PC-3 (cell line): ENCODE results near the gene TMEM51. TPM values are rescaled to one million over a fixed set of nuclear protein-coding genes. Genes with fewer than 3 reads are reported as not detected.

ENCODE experiments used
- ATAC-seq: fragments of 200-7000 bp; cut with Tn5 transposase; 2 replicates; pipeline ENCODE4 v1.9.1; 2020; ENCODE audit warnings: mild to moderate bottlenecking, moderate library complexity
- BruUV-seq: library from RNA; stranded (reverse); fragments of 400-500 nt; replicated peaks from 2 replicates; lab custom pipeline; 2021; lab: Mats Ljungman, UMichigan
- CTCF ChIA-PET: fragments of 300-600 bp; sonication (Branson Sonifier 250); formaldehyde crosslinking; loops from one replicate; lab custom pipeline; 2022; ENCODE audit warnings: antibody characterized with exemption; lab: Charles Lee
- POLR2A ChIA-PET: fragments of 300-600 bp; sonication (Branson Sonifier 250); formaldehyde crosslinking; loops from one replicate; lab custom pipeline; 2022; ENCODE audit warnings: antibody characterized with exemption; ENCODE audit not compliant: unreplicated experiment; lab: Charles Lee
- DNase-seq: peaks from one replicate; pipeline ENCODE4 v3.0.0-alpha.2; 2015
- H2AFZ ChIP-seq: fragments of 300-600 bp; sonication (generic); 2 replicates; pipeline ENCODE4 v1.6.0; 2016; ENCODE audit warnings: antibody characterized with exemption, low read length
- H3F3A ChIP-seq: fragments of 300-600 bp; sonication (generic); one replicate; pipeline ENCODE4 v1.6.0; 2017; ENCODE audit warnings: antibody characterized with exemption, low read length, control low read depth, mild to moderate bottlenecking; ENCODE audit not compliant: unreplicated experiment
- H3K27ac ChIP-seq: fragments of 300-600 bp; sonication (generic); 2 replicates; pipeline ENCODE4 v1.5.1; 2016; ENCODE audit warnings: mild to moderate bottlenecking, low read length
- H3K27me3 ChIP-seq: fragments of 300-600 bp; sonication (generic); 2 replicates; pipeline ENCODE4 v1.6.1; 2016; ENCODE audit warnings: low read length, mixed read lengths
- H3K36me3 ChIP-seq: fragments of 300-600 bp; sonication (generic); 2 replicates; pipeline ENCODE4 v1.6.1; 2016; ENCODE audit warnings: low read depth, mixed run types, low read length, mixed read lengths
- H3K4me1 ChIP-seq: fragments of 300-600 bp; sonication (generic); 2 replicates; pipeline ENCODE4 v1.5.1; 2016; ENCODE audit warnings: low read length; ENCODE audit not compliant: insufficient read depth
- H3K4me2 ChIP-seq: fragments of 300-600 bp; sonication (generic); 2 replicates; pipeline ENCODE4 v1.6.0; 2016; ENCODE audit warnings: low read length
- H3K4me3 ChIP-seq: fragments of 300-600 bp; sonication (generic); 2 replicates; pipeline ENCODE4 v1.5.1; 2016; ENCODE audit warnings: mild to moderate bottlenecking, low read length, mixed read lengths
- H3K79me2 ChIP-seq: fragments of 300-600 bp; sonication (generic); 2 replicates; pipeline ENCODE4 v1.6.1; 2017; ENCODE audit warnings: low read length, mixed read lengths
- H3K9ac ChIP-seq: fragments of 300-600 bp; sonication (generic); 2 replicates; pipeline ENCODE4 v1.6.0; 2016; ENCODE audit warnings: mild to moderate bottlenecking, low read length
- H3K9me2 ChIP-seq: fragments of 300-600 bp; sonication (generic); replicated peaks from 2 replicates; pipeline ENCODE4 v1.6.1; 2016; ENCODE audit warnings: mixed run types, low read length, mixed read lengths
- H3K9me3 ChIP-seq: fragments of 300-600 bp; sonication (generic); 2 replicates; pipeline ENCODE4 v1.6.1; 2016; ENCODE audit warnings: low read length, mixed read lengths
- H4K20me1 ChIP-seq: fragments of 300-600 bp; sonication (generic); 2 replicates; pipeline ENCODE4 v1.6.1; 2016; ENCODE audit warnings: low read length, mixed read lengths
- CTCF ChIP-seq: fragments of 300-600 bp; sonication (generic); conservative IDR thresholded peaks from 2 replicates; pipeline ENCODE4 v1.5.1; 2017; ENCODE audit warnings: antibody characterized with exemption, low read depth, mild to moderate bottlenecking, low read length
- EZH2 ChIP-seq: fragments of 300-600 bp; sonication (generic); IDR thresholded peaks from one replicate; pipeline ENCODE4 v1.6.1; 2017; ENCODE audit warnings: antibody characterized with exemption, mild to moderate bottlenecking, low read length; ENCODE audit not compliant: unreplicated experiment
- EZH2phosphoT487 ChIP-seq: fragments of 300-600 bp; sonication (generic); IDR thresholded peaks from 2 replicates; pipeline ENCODE4 v1.6.1; 2018; ENCODE audit warnings: mild to moderate bottlenecking, antibody characterized with exemption, low read length, borderline replicate concordance
- intact Hi-C: fragments of 100-400 bp; cut with micrococcal nuclease; formaldehyde crosslinking; loops from 2 replicates; pipeline ENCODE4 v1.9.0; 2023
- total RNA-seq: library from RNA; depleted of rRNA; stranded (reverse); fragments of >200 nt; gene quantifications from 2 replicates; pipeline ENCODE4 v1.2.3, GENCODE V29; 2014

TMEM51 gene
- total RNA-seq, 1 experiment from 2014 or later: 20.8 TPM

- ChIA-PET CTCF (no interaction called here), POLR2A (no interaction called here)
- Histone ChIP-seq H3F3A (no peaks in the 10 kb centered on the region), H3K79me2 (no peaks in the 10 kb centered on the region), H3K27ac (no peak overlapping the region), H2AFZ (no peak overlapping the region), H3K4me1 (no peaks in the 10 kb centered on the region), H3K9ac (no peak overlapping the region), H3K27me3 (no peaks in the 10 kb centered on the region), H3K36me3 (no peaks in the 10 kb centered on the region; the same call in 1 of the 2 replicates), H3K9me3 (peaks cover 7% of the 10 kb centered on the region; the same call in 1 of the 2 replicates), H3K4me3 (no peak overlapping the region), H4K20me1 (no peaks in the 10 kb centered on the region), H3K4me2 (no peak overlapping the region), H3K9me2 (no peaks in the 10 kb centered on the region)
- DNase-seq: no peak
- no TSS peak for BruUV-seq
- TF ChIP-seq EZH2 (no peak), CTCF (no peak), EZH2phosphoT487 (no peak)
- ATAC-seq: no peak
- intact Hi-C loops: no loop called here
These were observed 107.8 kb downstream of the TMEM51 start for GRCh38 chr1:15261155-15262002.

- POLR2A ChIA-PET: no interaction called here
- intact Hi-C loops: no loop called here
- no peaks in the 10 kb centered on the region for H3K4me1 ChIP-seq
- ATAC-seq (no peak), DNase-seq (no peak)
- no peaks in the 10 kb centered on the region for H3K9me2 ChIP-seq
- CTCF ChIA-PET: interaction anchor here (0.6 kb wide), 1 partner anchor 134 kb away, joined by 3 read pairs; no protein-coding TSS in a partner anchor
- no peaks in the 10 kb centered on the region for H3K79me2 ChIP-seq
- H3K9me3 ChIP-seq: peaks cover 7% of the 10 kb centered on the region; the same call in 1 of the 2 replicates
- BruUV-seq: no TSS peak
- H2AFZ ChIP-seq: no peak overlapping the region
- no peak overlapping the region for H3K4me2 ChIP-seq
- no peak for TF ChIP-seq CTCF
- TF ChIP-seq EZH2phosphoT487: no peak
- no peak for TF ChIP-seq EZH2
- H3F3A ChIP-seq: no peaks in the 10 kb centered on the region
- H3K9ac ChIP-seq: no peak overlapping the region
- no peaks in the 10 kb centered on the region for H4K20me1 ChIP-seq
- H3K27me3 ChIP-seq: no peaks in the 10 kb centered on the region
- H3K4me3 ChIP-seq: no peak overlapping the region
- H3K36me3 ChIP-seq: no peaks in the 10 kb centered on the region; the same call in 1 of the 2 replicates
- no peak overlapping the region for H3K27ac ChIP-seq
These were observed 108.4 kb downstream of the TMEM51 start for GRCh38 chr1:15262003-15262377.

GRCh38 chr1:15262706-15263105 lies 109.2 kb downstream of the TMEM51 start:
- Histone ChIP-seq H4K20me1 (no peaks in the 10 kb centered on the region), H3K27me3 (no peaks in the 10 kb centered on the region), H3K9ac (no peak overlapping the region), H3K79me2 (no peaks in the 10 kb centered on the region), H3K9me3 (peaks cover 7% of the 10 kb centered on the region; the same call in 1 of the 2 replicates), H3K9me2 (no peaks in the 10 kb centered on the region), H3K27ac (no peak overlapping the region), H3F3A (no peaks in the 10 kb centered on the region), H3K36me3 (no peaks in the 10 kb centered on the region; the same call in 1 of the 2 replicates), H3K4me1 (no peaks in the 10 kb centered on the region), H3K4me3 (no peak overlapping the region), H2AFZ (no peak overlapping the region), H3K4me2 (no peak overlapping the region)
- TF ChIP-seq EZH2: no peak
- TF ChIP-seq CTCF: no peak
- no peak for TF ChIP-seq EZH2phosphoT487
- no peak for ATAC-seq
- ChIA-PET POLR2A (no interaction called here), CTCF (no interaction called here)
- no peak for DNase-seq
- BruUV-seq: no TSS peak
- intact Hi-C loops: no loop called here
